Activated naive CD4-positive, alpha-beta T cell treated with anti-CD3 and anti-CD28 coated beads, Interleukin-2, amount 50 U/mL, for 72 hours (primary cell): ENCODE data around the gene ZBTB11. TPM values are rescaled to one million over a fixed set of nuclear protein-coding genes. Genes with fewer than 3 reads are reported as not detected.
"Not testable (repeated sequence)": the region's sequence is repeated elsewhere in the genome, so short reads cannot be mapped to it uniquely, and the experiment has no call there.

ENCODE experiments used
- ATAC-seq, 2 donors: fragments of 150-1000 bp; cut with Tn5 transposase; 2 replicates each; pipeline ENCODE4 v1.10.0; 2021; ENCODE audit warnings: mild to moderate bottlenecking in 2 of 2, moderate library complexity in 2 of 2
- DNase-seq, 2 donors: peaks; one replicate each; pipeline ENCODE4 v3.0.0; 2021 to 2022; ENCODE audit warnings: low spot score in 2 of 2
- H3K27ac Mint-ChIP-seq, 2 donors: one replicate each; pipeline ENCODE4 v1.8.0; 2022; ENCODE audit warnings: mild to moderate bottlenecking in 2 of 2, mixed read lengths in 2 of 2
- H3K36me3 Mint-ChIP-seq, 2 donors: one replicate each; pipeline ENCODE4 v1.8.0; 2022; ENCODE audit warnings: mixed read lengths in 2 of 2
- H3K9me3 Mint-ChIP-seq, 2 donors: one replicate each; pipeline ENCODE4 v1.8.0; 2022; ENCODE audit warnings: mixed read lengths in 2 of 2
- total RNA-seq, 2 donors: library from RNA; stranded (reverse); gene quantifications; one replicate each; pipeline ENCODE4 v1.2.3, GENCODE V29; 2022

ZBTB11 gene, protein sequence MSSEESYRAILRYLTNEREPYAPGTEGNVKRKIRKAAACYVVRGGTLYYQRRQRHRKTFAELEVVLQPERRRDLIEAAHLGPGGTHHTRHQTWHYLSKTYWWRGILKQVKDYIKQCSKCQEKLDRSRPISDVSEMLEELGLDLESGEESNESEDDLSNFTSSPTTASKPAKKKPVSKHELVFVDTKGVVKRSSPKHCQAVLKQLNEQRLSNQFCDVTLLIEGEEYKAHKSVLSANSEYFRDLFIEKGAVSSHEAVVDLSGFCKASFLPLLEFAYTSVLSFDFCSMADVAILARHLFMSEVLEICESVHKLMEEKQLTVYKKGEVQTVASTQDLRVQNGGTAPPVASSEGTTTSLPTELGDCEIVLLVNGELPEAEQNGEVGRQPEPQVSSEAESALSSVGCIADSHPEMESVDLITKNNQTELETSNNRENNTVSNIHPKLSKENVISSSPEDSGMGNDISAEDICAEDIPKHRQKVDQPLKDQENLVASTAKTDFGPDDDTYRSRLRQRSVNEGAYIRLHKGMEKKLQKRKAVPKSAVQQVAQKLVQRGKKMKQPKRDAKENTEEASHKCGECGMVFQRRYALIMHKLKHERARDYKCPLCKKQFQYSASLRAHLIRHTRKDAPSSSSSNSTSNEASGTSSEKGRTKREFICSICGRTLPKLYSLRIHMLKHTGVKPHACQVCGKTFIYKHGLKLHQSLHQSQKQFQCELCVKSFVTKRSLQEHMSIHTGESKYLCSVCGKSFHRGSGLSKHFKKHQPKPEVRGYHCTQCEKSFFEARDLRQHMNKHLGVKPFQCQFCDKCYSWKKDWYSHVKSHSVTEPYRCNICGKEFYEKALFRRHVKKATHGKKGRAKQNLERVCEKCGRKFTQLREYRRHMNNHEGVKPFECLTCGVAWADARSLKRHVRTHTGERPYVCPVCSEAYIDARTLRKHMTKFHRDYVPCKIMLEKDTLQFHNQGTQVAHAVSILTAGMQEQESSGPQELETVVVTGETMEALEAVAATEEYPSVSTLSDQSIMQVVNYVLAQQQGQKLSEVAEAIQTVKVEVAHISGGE
- 10 to 100 TPM; 22.7 to 48.1 TPM for total RNA-seq

DNA sequence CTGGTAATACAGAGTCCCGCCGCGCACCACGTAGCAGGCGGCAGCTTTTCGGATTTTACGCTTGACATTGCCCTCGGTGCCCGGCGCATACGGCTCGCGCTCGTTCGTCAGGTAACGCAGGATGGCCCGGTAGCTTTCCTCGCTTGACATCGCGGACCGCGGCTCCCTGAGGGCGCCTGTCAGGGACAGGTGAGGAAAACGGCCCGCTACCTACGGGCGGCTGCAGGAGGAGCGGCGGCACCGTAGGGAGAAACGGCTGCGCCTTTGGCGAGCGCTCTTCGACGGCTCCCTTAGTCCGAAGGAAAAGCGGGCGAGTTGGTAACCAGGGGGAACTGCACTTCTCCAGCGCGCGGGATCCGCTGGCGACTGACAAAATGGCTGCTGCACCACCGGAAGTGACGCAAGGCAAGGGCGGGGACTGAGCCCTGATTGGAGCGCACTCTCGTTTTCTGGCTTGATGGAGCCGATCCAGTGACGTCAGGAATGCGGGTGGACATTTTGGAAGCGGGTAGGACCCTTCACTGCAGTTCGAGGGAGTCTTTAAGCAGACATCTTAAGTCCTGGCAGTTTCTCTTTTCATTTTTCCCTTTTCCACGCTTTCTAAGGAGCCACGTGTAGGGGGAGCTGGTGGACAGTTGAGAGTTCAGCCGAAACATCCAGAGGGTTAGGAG is at the start of gene ZBTB11:
Gene ZBTB11, minus strand, starts transcription at position 368 of the 671 bp plus-strand sequence. Its CDS starts 218 bp downstream, at position 150.
- DNase-seq: peak; percentile 98 to 100
- Mint-ChIP-seq H3K9me3 (no peaks in the 10 kb centered on the region), H3K36me3 (peaks cover 31 to 48% of the 10 kb centered on the region in 2 donors), H3K27ac (peak within 1 kb of the TSS; percentile 97 to 98)
- peak; percentile 77 to 83 for ATAC-seq

DNA sequence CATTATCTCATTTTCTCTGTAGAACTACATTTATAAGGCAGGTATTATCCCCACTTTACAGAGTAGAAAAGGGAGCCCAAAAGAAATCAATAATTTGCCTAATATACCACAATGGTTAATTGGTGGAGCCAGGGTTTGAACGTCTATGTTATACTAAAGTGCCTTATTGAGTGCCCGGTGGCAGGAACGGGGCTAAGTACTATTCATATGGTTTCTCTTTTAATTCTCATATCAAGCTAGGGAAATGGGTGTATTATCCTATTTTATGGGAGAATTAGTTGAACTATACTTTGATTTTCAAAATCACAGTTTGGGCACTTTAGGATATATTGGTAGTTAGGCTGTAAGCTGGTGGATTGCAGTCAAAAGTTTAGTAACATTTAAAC is 49.0 kb upstream of the ZBTB11 start:
- no peaks in the 10 kb centered on the region for H3K9me3 Mint-ChIP-seq
- DNase-seq (no peak), ATAC-seq (no peak)
- H3K27ac Mint-ChIP-seq: peak overlapping the region; percentile 90 to 93
- peaks cover 7 to 12% of the 10 kb centered on the region in 2 donors for H3K36me3 Mint-ChIP-seq

DNA sequence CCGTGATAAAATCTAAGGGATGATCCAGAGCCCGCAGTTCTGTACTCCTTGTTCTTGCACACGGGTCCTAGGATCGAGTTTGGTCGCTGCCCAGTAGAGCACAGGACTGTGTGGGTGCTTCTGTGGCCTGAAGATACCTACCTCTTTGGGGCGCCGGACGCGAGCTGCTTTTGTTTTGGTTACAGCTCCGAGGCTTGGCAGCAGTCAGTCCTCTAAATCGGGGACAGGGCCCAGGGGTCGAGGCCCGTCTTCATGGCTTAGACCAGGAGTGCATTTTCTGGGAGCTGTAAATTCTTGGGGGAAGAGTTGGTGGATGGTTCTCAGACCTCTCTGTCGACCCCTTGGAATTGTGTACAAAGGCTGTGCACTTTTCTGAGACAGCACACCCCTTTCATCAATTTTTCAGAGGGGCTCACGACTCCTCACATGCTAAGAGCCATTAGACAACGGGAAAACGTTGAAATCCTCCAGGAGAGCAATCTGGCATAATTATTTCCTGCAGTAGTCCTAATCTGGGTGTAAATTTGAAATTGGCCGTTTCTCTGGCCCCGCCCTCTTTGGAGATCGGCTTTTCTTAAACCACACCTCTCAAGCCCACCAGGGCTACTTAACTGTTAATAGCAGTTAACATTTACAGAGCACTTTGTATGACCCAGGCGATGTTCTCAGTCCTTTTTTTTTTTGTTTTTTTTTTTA is 48.4 kb upstream of the ZBTB11 start:
- ATAC-seq: peak in 1 of 2 donors; percentile 40
- Mint-ChIP-seq H3K9me3 (no peaks in the 10 kb centered on the region), H3K27ac (peak overlapping the region; percentile 90 to 93), H3K36me3 (peaks cover 7 to 12% of the 10 kb centered on the region in 2 donors)
- DNase-seq: peak; percentile 40 to 71

DNA sequence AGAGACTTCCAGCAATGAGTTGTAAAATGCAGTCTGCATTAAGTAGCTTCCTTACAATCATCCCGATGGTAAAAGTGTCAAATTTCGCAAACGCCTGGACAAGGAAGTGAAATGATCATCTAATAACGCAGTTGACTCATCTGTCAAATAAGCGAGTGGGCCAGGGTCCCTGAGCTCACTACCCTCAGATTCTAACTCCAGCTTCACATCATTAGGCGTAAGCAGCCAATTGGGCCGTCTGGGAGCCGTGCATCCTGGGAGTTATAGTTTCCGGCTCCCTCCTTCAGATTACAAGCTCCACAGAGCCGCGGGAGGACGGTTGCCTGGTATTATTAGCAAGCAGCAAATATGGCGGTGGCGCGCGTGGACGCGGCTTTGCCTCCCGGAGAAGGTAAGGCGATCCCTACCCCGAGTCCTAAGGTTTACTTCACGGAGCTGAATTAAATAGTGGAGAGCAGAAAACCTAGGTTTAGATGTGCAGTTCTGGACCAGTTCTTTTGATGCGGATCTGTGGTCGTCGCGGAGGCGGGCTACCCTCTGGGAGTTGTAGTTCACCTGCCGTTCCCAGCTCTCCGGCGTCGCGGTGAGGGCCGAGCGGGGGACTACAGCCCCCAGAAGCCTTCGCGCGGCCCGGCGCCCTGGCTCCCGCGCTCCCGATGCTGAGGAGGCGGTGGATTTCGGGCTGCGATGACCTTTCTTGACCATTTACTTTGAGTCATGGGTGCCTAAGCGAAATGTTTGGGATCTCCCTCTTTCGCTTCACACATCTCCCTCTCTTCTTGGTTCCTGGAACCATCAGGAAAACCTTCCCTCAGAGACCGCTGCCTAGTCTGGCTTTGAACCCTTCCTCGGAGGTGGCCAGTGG is 47.6 kb upstream of the ZBTB11 start, which contains the start of gene CEP97:
Gene CEP97, plus strand, starts transcription at position 286 of the 865 bp plus-strand sequence. Its CDS starts 63 bp downstream, at position 349.
- H3K27ac Mint-ChIP-seq: peak within 1 kb of the TSS; percentile 93 to 94

DNA sequence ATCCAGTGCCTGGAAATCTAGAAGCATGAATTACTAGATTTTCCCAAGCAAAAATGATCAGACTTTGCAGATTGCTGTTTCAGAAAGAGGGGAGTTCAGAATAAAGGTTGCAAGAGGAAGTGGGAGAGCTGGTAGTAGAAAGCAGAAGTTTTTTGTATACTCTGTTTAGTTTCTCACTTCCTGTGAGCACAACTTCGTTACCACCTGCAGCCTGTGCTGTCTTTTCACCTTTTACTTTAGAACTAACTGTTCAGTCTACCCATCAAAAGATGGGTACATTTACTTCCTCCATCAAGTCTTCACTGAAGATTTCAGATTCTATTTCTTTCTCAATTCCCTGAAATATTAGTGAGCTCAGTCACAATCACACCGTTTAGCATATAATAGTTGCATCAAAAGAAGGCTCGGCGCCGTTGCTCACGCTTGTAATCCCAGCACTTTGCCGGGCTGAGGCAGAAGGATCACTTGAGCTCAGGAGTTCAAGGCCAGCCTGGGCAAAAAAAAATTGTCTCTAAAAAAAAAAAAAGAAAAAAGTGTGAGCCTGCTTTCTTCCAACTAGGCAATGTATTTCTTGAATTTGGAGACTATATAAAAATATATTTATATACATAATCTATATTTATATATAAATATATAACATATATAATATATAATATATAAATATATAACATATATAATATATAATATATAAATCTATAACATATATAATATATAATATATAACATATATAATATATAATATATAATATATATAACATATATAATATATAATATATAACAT is 45.7 kb upstream of the ZBTB11 start:
- Mint-ChIP-seq H3K9me3 (no peaks in the 10 kb centered on the region), H3K36me3 (peaks cover 7 to 12% of the 10 kb centered on the region in 2 donors), H3K27ac (peak overlapping the region; percentile 85 to 92)
- DNase-seq (no peak), ATAC-seq (no peak)

More for the DNA sequence above, 47.6 kb upstream of the ZBTB11 start, which contains the start of gene CEP97:
- Mint-ChIP-seq H3K9me3 (no peaks in the 10 kb centered on the region), H3K36me3 (peaks cover 7 to 12% of the 10 kb centered on the region in 2 donors)
- peak; percentile 94 to 95 for ATAC-seq
- peak; percentile 87 to 90 for DNase-seq

DNA sequence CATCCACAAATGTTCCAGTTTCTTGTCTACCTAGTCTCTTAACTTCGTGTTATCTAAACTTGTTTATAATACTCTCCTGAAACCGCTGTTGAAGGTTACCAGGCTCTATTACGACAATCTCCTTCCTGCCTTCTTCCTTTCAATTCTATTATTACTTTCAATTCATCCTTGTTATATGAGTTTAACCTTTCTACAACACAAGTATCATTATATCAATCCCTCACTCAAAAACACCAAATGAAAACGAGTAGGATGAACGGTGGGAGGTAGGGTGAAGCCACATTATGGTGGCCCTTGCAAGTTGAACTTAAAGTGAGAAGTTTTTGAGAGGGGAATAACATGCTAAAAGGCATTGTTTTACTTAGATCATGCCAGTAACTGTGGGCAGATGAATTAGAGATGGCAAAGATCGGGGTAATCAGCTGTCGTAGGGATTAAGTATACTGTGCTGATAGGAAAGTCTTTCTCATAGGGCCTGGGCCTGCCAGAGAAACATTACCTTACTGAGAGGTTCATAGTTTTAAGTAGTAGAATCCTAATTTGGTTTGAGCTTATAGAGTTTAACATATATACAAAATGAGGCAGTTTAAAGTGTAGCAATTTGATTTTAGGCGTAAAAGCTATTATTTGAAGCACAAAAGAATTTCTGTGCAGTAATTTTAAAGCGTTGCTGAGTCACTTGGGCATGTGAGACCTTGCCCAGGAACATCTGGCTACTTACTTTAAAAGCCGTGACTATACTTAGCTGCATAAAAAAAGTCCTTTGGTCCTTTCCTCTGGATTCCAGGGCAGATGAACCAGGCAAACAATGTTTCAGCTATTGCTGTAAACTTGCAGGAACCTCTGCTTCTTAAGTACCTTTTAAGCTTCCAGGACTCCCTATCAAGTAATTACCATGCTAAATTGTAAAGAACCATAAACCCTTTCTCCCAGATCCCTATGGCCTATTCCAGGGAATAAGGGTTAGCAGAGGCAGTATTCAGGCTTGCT is 44.2 kb upstream of the ZBTB11 start:
- Mint-ChIP-seq H3K27ac (peak overlapping the region; percentile 85 to 90), H3K9me3 (no peaks in the 10 kb centered on the region), H3K36me3 (peaks cover 7 to 12% of the 10 kb centered on the region in 2 donors)
- peak in 1 of 2 donors; percentile 14 for DNase-seq
- peak in 1 of 2 donors; percentile 27 for ATAC-seq

DNA sequence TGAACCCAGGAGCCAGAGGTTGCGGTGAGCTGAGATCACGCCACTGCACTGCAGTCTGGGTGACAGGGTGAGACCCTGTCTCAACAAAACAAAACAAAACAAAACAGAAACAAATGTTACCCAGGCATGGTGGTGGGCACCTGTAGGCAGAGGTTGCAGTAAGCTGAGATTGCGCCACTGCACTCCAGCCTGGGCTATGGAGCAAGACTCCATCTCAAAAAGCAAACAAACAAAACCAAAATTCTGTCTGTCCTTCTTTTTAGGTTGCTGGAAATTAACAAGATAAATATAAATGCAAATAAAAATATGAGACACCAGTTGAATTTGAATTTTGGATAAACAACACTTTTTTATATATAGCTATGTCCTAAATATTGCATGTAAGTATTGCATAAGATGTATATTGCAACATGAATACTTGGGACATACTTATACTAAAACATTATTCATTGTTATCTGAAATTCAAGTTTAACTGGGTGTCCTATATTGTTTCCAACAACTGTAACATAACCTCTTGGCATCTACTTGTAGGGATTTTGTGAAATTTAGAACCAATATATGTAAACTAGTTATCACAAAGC is 42.8 kb upstream of the ZBTB11 start:
- no peaks in the 10 kb centered on the region for H3K9me3 Mint-ChIP-seq
- H3K36me3 Mint-ChIP-seq: peaks cover 0 to 6% of the 10 kb centered on the region in 2 donors
- ATAC-seq (no peak), DNase-seq (no peak)
- H3K27ac Mint-ChIP-seq: no peak overlapping the region

DNA sequence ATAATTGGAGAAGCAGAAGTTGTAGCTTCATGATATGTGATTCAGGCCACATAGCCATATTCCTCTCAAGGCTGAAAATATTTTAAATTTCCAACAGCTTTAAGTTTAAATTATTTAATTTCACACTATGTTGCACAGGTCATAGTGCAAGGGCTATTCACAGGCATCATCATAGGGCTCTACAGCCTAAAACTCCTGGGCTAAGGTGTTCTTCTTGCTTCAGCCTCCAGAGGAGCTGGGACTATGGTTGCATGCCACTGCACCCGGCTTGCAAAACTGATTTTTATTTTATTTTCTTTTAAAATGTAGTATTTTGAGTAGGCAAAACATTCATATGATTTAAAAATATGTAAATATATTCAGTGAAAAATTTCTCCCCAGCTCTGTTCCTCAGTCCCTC is 41.5 kb upstream of the ZBTB11 start:
- no peaks in the 10 kb centered on the region for H3K9me3 Mint-ChIP-seq
- no peak overlapping the region for H3K27ac Mint-ChIP-seq
- ATAC-seq: no peak
- DNase-seq: no peak
- H3K36me3 Mint-ChIP-seq: no peaks in the 10 kb centered on the region

DNA sequence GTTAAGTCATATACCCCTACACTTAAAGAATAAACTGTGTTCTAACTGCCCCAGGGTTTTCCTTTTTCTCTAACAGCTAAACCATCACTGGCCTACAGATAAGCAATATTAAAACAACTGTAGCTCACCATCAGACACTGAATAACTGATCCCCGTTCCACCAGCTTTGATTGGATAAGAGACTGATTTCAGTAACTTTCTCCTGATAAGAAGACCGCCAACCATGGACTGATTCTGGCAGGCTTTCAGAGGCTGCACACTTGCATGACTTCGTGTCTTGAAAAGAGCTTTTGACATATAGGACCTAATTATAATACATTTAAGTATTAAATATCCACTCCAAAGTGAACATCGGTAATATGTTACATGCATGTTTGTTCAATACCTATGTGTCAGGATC is 32.2 kb upstream of the ZBTB11 start:
- H3K36me3 Mint-ChIP-seq: no peaks in the 10 kb centered on the region
- DNase-seq: no peak
- no peak for ATAC-seq
- no peak overlapping the region for H3K27ac Mint-ChIP-seq
- H3K9me3 Mint-ChIP-seq: no peaks in the 10 kb centered on the region

DNA sequence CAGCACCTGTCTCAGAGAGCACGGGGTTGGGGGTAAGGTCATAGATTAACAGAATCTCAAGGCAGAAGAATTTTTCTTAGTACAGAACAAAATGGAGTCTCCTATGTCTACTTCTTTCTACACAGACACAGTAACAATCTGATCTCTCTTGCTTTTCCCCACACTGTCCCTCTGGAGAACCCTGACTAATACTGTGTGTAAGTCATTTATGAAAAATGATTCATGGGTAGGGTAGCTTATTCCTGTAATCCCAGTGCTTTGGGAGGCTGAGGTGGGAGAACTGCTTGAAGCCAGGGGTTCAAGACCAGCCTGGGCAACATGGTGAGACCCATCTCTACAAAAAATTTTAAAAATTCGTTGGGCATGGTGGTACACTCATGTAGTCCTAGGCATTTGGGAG is 27.7 kb upstream of the ZBTB11 start:
- not testable (repeated sequence) for H3K9me3 Mint-ChIP-seq, DNase-seq, ATAC-seq, H3K36me3 Mint-ChIP-seq, H3K27ac Mint-ChIP-seq

DNA sequence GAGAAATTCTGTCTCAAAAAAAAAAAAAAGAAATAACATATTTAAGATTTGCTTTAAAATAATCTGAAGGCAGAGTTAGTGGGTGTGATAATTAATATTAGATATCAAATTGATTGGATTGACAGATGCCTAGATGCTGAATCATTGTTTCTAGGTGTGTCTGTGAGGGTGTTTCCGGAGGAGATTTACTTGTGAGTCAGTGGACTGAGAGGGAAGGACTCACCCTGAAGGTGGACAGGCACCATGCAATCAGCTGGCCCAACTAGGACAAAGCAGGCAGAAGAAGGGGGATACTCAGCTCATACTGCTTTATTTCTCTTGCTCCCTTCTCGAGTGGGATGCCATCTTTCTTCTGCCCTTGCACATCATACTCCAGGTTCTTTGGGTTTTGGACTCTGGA is 26.2 kb upstream of the ZBTB11 start:
- no peak for DNase-seq
- H3K36me3 Mint-ChIP-seq: no peaks in the 10 kb centered on the region
- no peaks in the 10 kb centered on the region for H3K9me3 Mint-ChIP-seq
- ATAC-seq: no peak
- H3K27ac Mint-ChIP-seq: no peak overlapping the region

DNA sequence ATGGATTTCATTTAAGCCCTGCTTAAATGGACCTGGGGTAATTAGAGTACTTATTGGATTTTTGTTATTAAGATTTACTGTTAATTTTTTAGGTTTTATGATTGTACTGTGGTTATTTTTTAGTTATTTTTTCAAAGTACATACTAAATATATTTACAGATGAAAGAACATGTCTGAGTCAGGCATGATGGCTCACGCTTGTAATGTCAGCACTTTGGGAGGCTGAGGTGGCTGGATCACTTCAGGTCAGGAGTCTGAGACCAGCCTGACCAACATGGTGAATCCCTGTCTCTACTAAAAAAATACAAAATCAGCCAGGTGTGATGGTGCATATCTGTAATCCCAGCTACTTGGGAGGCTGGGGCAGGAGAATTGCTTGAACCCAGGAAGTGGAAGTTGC is 25.8 kb upstream of the ZBTB11 start:
- H3K36me3 Mint-ChIP-seq: no peaks in the 10 kb centered on the region
- ATAC-seq (no peak), DNase-seq (no peak)
- H3K9me3 Mint-ChIP-seq: no peaks in the 10 kb centered on the region
- H3K27ac Mint-ChIP-seq: no peak overlapping the region
